Measurements from ENCODE around the gene CLEC11A. TPM values are rescaled to one million over a fixed set of nuclear protein-coding genes. Genes with fewer than 3 reads are reported as not detected.

CLEC11A gene
- total and polyA plus RNA-seq, 7 donors, result 2.1 to 20.2 (median 9.5) TPM

DNA sequence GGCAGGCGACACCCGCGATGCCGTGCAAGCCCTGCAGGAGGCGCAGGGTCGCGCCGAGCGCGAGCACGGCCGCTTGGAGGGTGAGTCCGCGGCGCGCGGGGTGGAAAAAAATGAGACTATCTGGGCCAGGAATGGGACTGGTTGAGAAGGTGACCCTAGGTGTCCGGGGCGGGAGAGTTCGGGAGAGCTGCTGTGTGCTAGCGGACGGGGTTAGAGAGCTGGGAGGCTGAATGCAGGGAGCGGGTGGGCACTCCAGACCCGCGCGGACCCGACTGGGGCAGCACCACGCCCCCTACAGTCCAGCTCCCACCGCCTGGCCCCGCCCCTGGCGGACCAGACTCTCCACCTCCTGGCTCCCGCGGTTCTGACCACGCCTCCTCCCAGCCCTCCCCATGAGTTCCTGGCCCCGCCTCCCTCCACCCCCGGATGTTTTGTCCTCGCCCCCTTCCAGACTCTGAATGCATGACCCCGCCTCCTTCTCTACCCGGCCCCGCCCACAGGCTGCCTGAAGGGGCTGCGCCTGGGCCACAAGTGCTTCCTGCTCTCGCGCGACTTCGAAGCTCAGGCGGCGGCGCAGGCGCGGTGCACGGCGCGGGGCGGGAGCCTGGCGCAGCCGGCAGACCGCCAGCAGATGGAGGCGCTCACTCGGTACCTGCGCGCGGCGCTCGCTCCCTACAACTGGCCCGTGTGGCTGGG lies 1.5 kb downstream of the CLEC11A start:
- WGBS, 2 donors, result 0 to 1% methylated on average over 65 of the region's 65 CpGs
- H3K27me3 ChIP-seq, result peaks cover 4 to 67% (median 45%) of the 10 kb centered on the region in 3 donors
- H3K27ac ChIP-seq, result peak overlapping the region; percentile 63 to 83 (median 70)
- H3K9me3 ChIP-seq, result no peaks in the 10 kb centered on the region
- H3K4me3 ChIP-seq, result peak overlapping the region; percentile 51 to 70 (median 64)
- H3K4me1 ChIP-seq, result peaks cover 0 to 23% (median 19%) of the 10 kb centered on the region in 4 donors
- intact Hi-C loops (cut with DNase I), result loop anchor here (1.0 to 10.0 kb wide), 4 partner anchors 59 to 360 kb away; partner anchors contain the start of genes ASPDH, JOSD2 and NAPSA
- TF ChIP-seq CTCF (IDR thresholded peaks at IDR 0.05) (peak; percentile 56 to 71 (median 58)), POLR2AphosphoS5 (IDR thresholded peaks at IDR 0.05) (peak; percentile 23 to 82 (median 65)), POLR2A (IDR thresholded peaks at IDR 0.05) (peak in 1 of 2 donors; percentile 15), EP300 (IDR thresholded peaks at IDR 0.05) (no peak)
- DNase-seq, result peak; percentile 100
- no peaks in the 10 kb centered on the region for H3K36me3 ChIP-seq

DNA sequence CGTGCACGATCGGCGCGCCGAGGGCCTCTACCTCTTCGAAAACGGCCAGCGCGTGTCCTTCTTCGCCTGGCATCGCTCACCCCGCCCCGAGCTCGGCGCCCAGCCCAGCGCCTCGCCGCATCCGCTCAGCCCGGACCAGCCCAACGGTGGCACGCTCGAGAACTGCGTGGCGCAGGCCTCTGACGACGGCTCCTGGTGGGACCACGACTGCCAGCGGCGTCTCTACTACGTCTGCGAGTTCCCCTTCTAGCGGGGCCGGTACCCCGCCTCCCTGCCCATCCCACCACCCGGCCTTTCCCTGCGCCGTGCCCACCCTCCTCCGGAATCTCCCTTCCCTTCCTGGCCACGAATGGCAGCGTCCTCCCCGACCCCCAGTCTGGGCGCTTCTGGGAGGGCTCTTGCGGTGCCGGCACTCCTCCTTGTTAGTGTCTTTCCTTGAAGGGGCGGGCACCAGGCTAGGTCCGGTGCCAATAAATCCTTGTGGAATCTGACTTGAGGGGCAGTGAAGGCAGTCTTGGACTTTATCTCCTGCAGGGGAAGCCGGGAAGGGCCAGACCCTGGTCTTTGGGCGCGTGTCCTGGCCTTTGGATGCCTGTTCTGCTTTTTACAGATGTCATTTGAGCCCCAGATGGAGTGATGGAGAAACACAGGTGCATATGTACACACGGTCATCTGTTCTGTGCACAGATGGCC lies 2.2 kb downstream of the CLEC11A start:
- DNase-seq, result no peak
- H3K4me1 ChIP-seq, result peaks cover 0 to 23% (median 19%) of the 10 kb centered on the region in 4 donors
- intact Hi-C loops (cut with DNase I), result loop anchor here (2.0 to 10.0 kb wide), 3 partner anchors 79 to 361 kb away; partner anchors contain the start of genes ASPDH, JOSD2 and NAPSA
- H3K36me3 ChIP-seq, result no peaks in the 10 kb centered on the region
- H3K27ac ChIP-seq, result peak overlapping the region; percentile 63 to 83 (median 70)
- TF ChIP-seq POLR2A (IDR thresholded peaks at IDR 0.05) (no peak), EP300 (IDR thresholded peaks at IDR 0.05) (no peak), CTCF (IDR thresholded peaks at IDR 0.05) (no peak), POLR2AphosphoS5 (IDR thresholded peaks at IDR 0.05) (no peak)
- peaks cover 4 to 66% (median 38%) of the 10 kb centered on the region in 3 donors for H3K27me3 ChIP-seq
- 4 to 5% methylated on average over 52 of the region's 52 CpGs for WGBS, 2 donors
- no peaks in the 10 kb centered on the region for H3K9me3 ChIP-seq
- H3K4me3 ChIP-seq, result peak overlapping the region; percentile 51 to 70 (median 64)

GRCh38 chr19:50725911-50726230 lies 2.7 kb downstream of the CLEC11A start:
- Histone ChIP-seq H3K9me3 (no peaks in the 10 kb centered on the region), H3K4me3 (peak overlapping the region in 2 of 4 donors; percentile 60 to 67), H3K27ac (no peak overlapping the region), H3K4me1 (peaks cover 0 to 23% (median 19%) of the 10 kb centered on the region in 4 donors), H3K27me3 (peaks cover 4 to 66% (median 33%) of the 10 kb centered on the region in 3 donors), H3K36me3 (no peaks in the 10 kb centered on the region)
- intact Hi-C loops (cut with DNase I), result loop anchor here (2.0 to 10.0 kb wide), 3 partner anchors 79 to 361 kb away; partner anchors contain the start of genes ASPDH, JOSD2 and NAPSA
- WGBS, 2 donors, result 78 to 79% methylated on average over 9 of the region's 9 CpGs
- no peak for DNase-seq
- TF ChIP-seq POLR2A (IDR thresholded peaks at IDR 0.05) (no peak), CTCF (IDR thresholded peaks at IDR 0.05) (no peak), EP300 (IDR thresholded peaks at IDR 0.05) (no peak), POLR2AphosphoS5 (IDR thresholded peaks at IDR 0.05) (no peak)

GRCh38 chr19:50728084-50728737 lies 5.0 kb downstream of the CLEC11A start:
- DNase-seq, result peak; percentile 91
- no peak overlapping the region for H3K27ac ChIP-seq
- TF ChIP-seq POLR2AphosphoS5 (IDR thresholded peaks at IDR 0.05) (no peak), POLR2A (IDR thresholded peaks at IDR 0.05) (no peak), EP300 (IDR thresholded peaks at IDR 0.05) (no peak), CTCF (IDR thresholded peaks at IDR 0.05) (no peak)
- H3K36me3 ChIP-seq, result no peaks in the 10 kb centered on the region
- peaks cover 0 to 23% (median 19%) of the 10 kb centered on the region in 4 donors for H3K4me1 ChIP-seq
- H3K27me3 ChIP-seq, result peaks cover 4 to 51% (median 18%) of the 10 kb centered on the region in 3 donors
- WGBS, 2 donors, result 18 to 37% methylated on average over 39 of the region's 39 CpGs
- intact Hi-C loops (cut with DNase I), result loop anchor here (10.0 kb wide), 2 partner anchors 213 to 363 kb away; partner anchors contain the start of genes ASPDH, JOSD2 and NAPSA
- no peak overlapping the region for H3K4me3 ChIP-seq
- no peaks in the 10 kb centered on the region for H3K9me3 ChIP-seq

Measured in sigmoid colon (tissue), 7 donors.